ENCODE data around the gene CDKN1B.

Gene CDKN1B

GRCh38 chr12:12705838-12706520 lies 11.2 kb upstream of the CDKN1B start:
- CTCF ChIA-PET = interaction anchor here (0.5 to 8.7 kb wide), 18 partner anchors 8 to 1004 kb away, joined by 3 to 122 read pairs (median 4); no protein-coding TSS in a partner anchor
- DNase-seq (ENCODE audit: low read depth, low spot score) = no peak
- TF ChIP-seq CTCF (IDR thresholded peaks at IDR 0.05; ENCODE audit: insufficient read depth, low read length, missing control alignments) = no peak
- POLR2A ChIA-PET = interaction anchor here (1.0 kb wide), 1 partner anchor 19 kb away, joined by 4 read pairs; no protein-coding TSS in a partner anchor
- no peak overlapping the region for H3K4me3 ChIP-seq (ENCODE audit: low read depth, low read length)

GRCh38 chr12:12713932-12714275 lies 3.3 kb upstream of the CDKN1B start:
- no peak for DNase-seq (ENCODE audit: low read depth, low spot score)
- peak overlapping the region; percentile 39 for H3K4me3 ChIP-seq (ENCODE audit: low read depth, low read length)
- no peak for TF ChIP-seq CTCF (IDR thresholded peaks at IDR 0.05; ENCODE audit: insufficient read depth, low read length, missing control alignments)
- POLR2A ChIA-PET = interaction anchor here (0.5 to 1.0 kb wide), 3 partner anchors 12 to 359 kb away, joined by 3 read pairs; no protein-coding TSS in a partner anchor
- CTCF ChIA-PET = interaction anchor here (1.0 to 6.6 kb wide), 5 partner anchors 9 to 28 kb away, joined by 3 to 50 read pairs (median 3); no protein-coding TSS in a partner anchor

- POLR2A ChIA-PET = interaction anchor here (0.7 to 1.0 kb wide), 2 partner anchors 11 to 359 kb away, joined by 3 read pairs; no protein-coding TSS in a partner anchor
- CTCF ChIA-PET = interaction anchor here (0.9 to 6.6 kb wide), 5 partner anchors 8 to 378 kb away, joined by 3 to 50 read pairs (median 3); no protein-coding TSS in a partner anchor
- DNase-seq (ENCODE audit: low read depth, low spot score) = no peak
- no peak for TF ChIP-seq CTCF (IDR thresholded peaks at IDR 0.05; ENCODE audit: insufficient read depth, low read length, missing control alignments)
- peak overlapping the region; percentile 39 for H3K4me3 ChIP-seq (ENCODE audit: low read depth, low read length)
Observed at GRCh38 chr12:12714276-12715021, 2.7 kb upstream of the CDKN1B start.

GRCh38 chr12:12715128-12715458 lies 2.1 kb upstream of the CDKN1B start:
- CTCF ChIA-PET = interaction anchor here (0.9 to 6.6 kb wide), 5 partner anchors 10 to 378 kb away, joined by 3 to 50 read pairs (median 5); no protein-coding TSS in a partner anchor

GRCh38 chr12:12715459-12716150 lies 1.6 kb upstream of the CDKN1B start:
- TF ChIP-seq CTCF (IDR thresholded peaks at IDR 0.05; ENCODE audit: insufficient read depth, low read length, missing control alignments) = no peak
- peak overlapping the region; percentile 89; the same call in 1 of the 2 replicates for H3K4me3 ChIP-seq (ENCODE audit: low read depth, low read length)
- CTCF ChIA-PET = interaction anchor here (1.0 to 6.6 kb wide), 6 partner anchors 10 to 680 kb away, joined by 3 to 50 read pairs (median 4); no protein-coding TSS in a partner anchor
- POLR2A ChIA-PET = interaction anchor here (0.6 to 1.5 kb wide), 2 partner anchors 10 to 359 kb away, joined by 3 to 5 read pairs; partner anchors contain the start of gene BORCS5
- DNase-seq (ENCODE audit: low read depth, low spot score) = no peak

More at GRCh38 chr12:12715128-12715458, 2.1 kb upstream of the CDKN1B start:
- no peak overlapping the region for H3K4me3 ChIP-seq (ENCODE audit: low read depth, low read length)
- POLR2A ChIA-PET = no interaction called here
- no peak for DNase-seq (ENCODE audit: low read depth, low spot score)
- no peak for TF ChIP-seq CTCF (IDR thresholded peaks at IDR 0.05; ENCODE audit: insufficient read depth, low read length, missing control alignments)
